Mesendoderm (in vitro differentiated cells): ENCODE measurements around the gene CAPN5.

ENCODE experiments used
- DNase-seq: peaks from one replicate; pipeline ENCODE4 v3.0.0; 2013
- H2AK5ac ChIP-seq: 2 replicates; pipeline ENCODE4 v1.6.1; 2013; ENCODE audit warnings: low read length, inconsistent platforms
- H2BK120ac ChIP-seq: 2 replicates; pipeline ENCODE4 v1.6.1; 2013; ENCODE audit warnings: low read depth, mild to moderate bottlenecking, low read length, moderate library complexity, mixed read lengths
- H2BK15ac ChIP-seq: replicated peaks from 2 replicates; pipeline ENCODE4 v1.6.1; 2013; ENCODE audit warnings: low read depth, mild to moderate bottlenecking, moderate library complexity
- H2BK5ac ChIP-seq: 2 replicates; pipeline ENCODE4 v1.6.1; 2013; ENCODE audit warnings: low read length, inconsistent platforms
- H3K18ac ChIP-seq: 2 replicates; pipeline ENCODE4 v1.6.1; 2013; ENCODE audit warnings: mild to moderate bottlenecking, low read length, mixed read lengths
- H3K23ac ChIP-seq: one replicate; pipeline ENCODE4 v1.6.1; 2013; ENCODE audit warnings: low read length
- H3K27ac ChIP-seq: 2 replicates; pipeline ENCODE4 v1.5.1; 2013; ENCODE audit warnings: low read depth, mild to moderate bottlenecking, inconsistent platforms, low read length, moderate library complexity
- H3K27me3 ChIP-seq: 2 replicates; pipeline ENCODE4 v1.6.1; 2013; ENCODE audit warnings: low read length, control low read depth, mild to moderate bottlenecking, inconsistent platforms; ENCODE audit not compliant: insufficient read depth, poor library complexity
- H3K36me3 ChIP-seq: 2 replicates; pipeline ENCODE4 v1.6.1; 2013; ENCODE audit warnings: low read length, inconsistent platforms; ENCODE audit not compliant: control insufficient read depth, insufficient read depth
- H3K4ac ChIP-seq: one replicate; pipeline ENCODE4 v1.6.1; 2013; ENCODE audit warnings: low read depth, mild to moderate bottlenecking, low read length, moderate library complexity
- H3K4me1 ChIP-seq: 2 replicates; pipeline ENCODE4 v1.6.1; 2013; ENCODE audit warnings: low read depth, low read length, inconsistent platforms; ENCODE audit not compliant: control insufficient read depth
- H3K4me2 ChIP-seq: 2 replicates; pipeline ENCODE4 v1.6.1; 2013; ENCODE audit warnings: low read length
- H3K4me3 ChIP-seq: 2 replicates; pipeline ENCODE4 v1.5.1; 2013; ENCODE audit warnings: mild to moderate bottlenecking, low read length
- H3K56ac ChIP-seq: one replicate; pipeline ENCODE4 v1.6.1; 2013; ENCODE audit warnings: low read length
- H3K79me1 ChIP-seq: 2 replicates; pipeline ENCODE4 v1.6.1; 2013; ENCODE audit warnings: low read length, inconsistent platforms
- H3K79me2 ChIP-seq: 2 replicates; pipeline ENCODE4 v1.6.1; 2013; ENCODE audit warnings: mild to moderate bottlenecking, low read length; ENCODE audit not compliant: control insufficient read depth, insufficient read depth
- H3K9ac ChIP-seq: 2 replicates; pipeline ENCODE4 v1.6.1; 2013; ENCODE audit warnings: low read length, inconsistent platforms
- H4K5ac ChIP-seq: one replicate; pipeline ENCODE4 v1.6.1; 2013; ENCODE audit warnings: low read length
- H4K8ac ChIP-seq: one replicate; pipeline ENCODE4 v1.6.1; 2013; ENCODE audit warnings: low read depth, mild to moderate bottlenecking, control low read depth, low read length, moderate library complexity
- WGBS: extraction: QIAGEN DNeasy Blood & Tissue Kit; methylation state at CpG from one replicate; pipeline ENCODE4 v1.1.7; 2013; ENCODE audit warnings: low lambda C conversion rate, missing lambda C conversion rate; ENCODE audit not compliant: insufficient coverage; ENCODE audit errors: extremely low coverage; 5-methylcytosine and 5-hydroxymethylcytosine counted together

The CAPN5 gene

DNA sequence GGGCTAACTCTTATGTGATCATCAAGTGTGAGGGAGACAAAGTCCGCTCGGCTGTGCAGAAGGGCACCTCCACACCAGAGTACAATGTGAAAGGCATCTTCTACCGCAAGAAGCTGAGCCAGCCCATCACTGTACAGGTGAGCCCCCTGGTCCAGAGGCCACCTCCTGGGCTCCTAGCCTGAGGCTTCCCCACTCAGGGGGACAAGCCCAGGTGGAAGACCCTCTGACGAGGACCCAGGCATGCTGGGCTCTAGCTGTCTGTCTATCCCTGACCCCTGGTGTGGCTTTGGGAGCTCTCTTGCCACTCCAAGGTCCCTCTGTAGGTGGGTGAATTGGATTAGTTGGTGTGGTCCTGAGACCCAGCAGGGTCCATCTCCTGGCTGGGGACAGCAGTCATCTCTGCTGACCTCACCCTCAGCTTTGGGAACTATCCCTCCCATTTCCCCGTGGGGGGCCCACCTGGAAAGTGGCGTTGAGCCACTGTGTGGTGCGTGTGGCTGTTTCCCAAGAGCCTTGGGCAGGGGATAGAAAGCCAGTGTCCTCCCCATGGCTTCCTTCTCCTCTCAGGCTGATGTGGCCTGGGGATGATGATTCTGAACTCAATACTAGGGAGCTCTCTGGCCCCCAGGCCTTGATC is 55.9 kb downstream of the CAPN5 start:
- H2BK120ac ChIP-seq = no peak overlapping the region
- no peaks in the 10 kb centered on the region for H3K79me2 ChIP-seq
- H3K4me2 ChIP-seq = no peak overlapping the region
- no peak overlapping the region for H4K8ac ChIP-seq
- H3K79me1 ChIP-seq = no peaks in the 10 kb centered on the region
- no peak overlapping the region for H3K4me3 ChIP-seq
- no CpG with 5 or more reads among the region's 7 CpGs for WGBS
- H4K5ac ChIP-seq = no peak overlapping the region
- no peak for DNase-seq
- no peak overlapping the region for H3K4ac ChIP-seq
- no peaks in the 10 kb centered on the region for H3K36me3 ChIP-seq
- H3K27me3 ChIP-seq = no peaks in the 10 kb centered on the region
- H2AK5ac ChIP-seq = no peak overlapping the region
- H3K18ac ChIP-seq = no peak overlapping the region
- H2BK5ac ChIP-seq = no peak overlapping the region
- H3K27ac ChIP-seq = no peak overlapping the region
- no peak overlapping the region for H3K56ac ChIP-seq
- no peak overlapping the region for H3K9ac ChIP-seq
- H3K23ac ChIP-seq = no peak overlapping the region
- no peak overlapping the region for H2BK15ac ChIP-seq
- peaks cover 3% of the 10 kb centered on the region for H3K4me1 ChIP-seq

DNA sequence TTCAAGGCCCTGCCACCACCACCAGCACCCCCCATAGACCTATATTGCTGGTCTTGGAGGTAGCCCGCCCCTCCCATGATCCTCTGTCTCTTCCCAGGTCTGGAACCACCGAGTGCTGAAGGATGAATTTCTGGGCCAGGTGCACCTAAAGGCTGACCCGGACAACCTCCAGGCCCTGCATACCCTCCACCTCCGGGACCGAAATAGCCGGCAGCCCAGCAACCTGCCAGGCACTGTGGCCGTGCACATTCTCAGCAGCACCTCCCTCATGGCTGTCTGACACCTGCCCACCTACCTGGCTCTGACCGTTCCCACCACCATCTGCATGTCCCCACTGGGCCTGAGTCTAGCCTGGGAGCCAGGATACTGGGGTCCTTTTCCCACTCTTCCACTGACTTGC is 56.8 kb downstream of the CAPN5 start:
- H3K27ac ChIP-seq = no peak overlapping the region
- H3K36me3 ChIP-seq = no peaks in the 10 kb centered on the region
- H2BK120ac ChIP-seq = no peak overlapping the region
- H4K8ac ChIP-seq = no peak overlapping the region
- H3K4me3 ChIP-seq = no peak overlapping the region
- H3K4me1 ChIP-seq = peaks cover 3% of the 10 kb centered on the region
- DNase-seq = no peak
- no peak overlapping the region for H3K56ac ChIP-seq
- no peak overlapping the region for H2BK5ac ChIP-seq
- no peak overlapping the region for H3K18ac ChIP-seq
- H4K5ac ChIP-seq = no peak overlapping the region
- H2BK15ac ChIP-seq = no peak overlapping the region
- H3K4me2 ChIP-seq = no peak overlapping the region
- H2AK5ac ChIP-seq = no peak overlapping the region
- no peak overlapping the region for H3K23ac ChIP-seq
- H3K4ac ChIP-seq = no peak overlapping the region
- no peak overlapping the region for H3K9ac ChIP-seq
- no CpG with 5 or more reads among the region's 8 CpGs for WGBS
- no peaks in the 10 kb centered on the region for H3K27me3 ChIP-seq
- H3K79me1 ChIP-seq = no peaks in the 10 kb centered on the region
- H3K79me2 ChIP-seq = no peaks in the 10 kb centered on the region

DNA sequence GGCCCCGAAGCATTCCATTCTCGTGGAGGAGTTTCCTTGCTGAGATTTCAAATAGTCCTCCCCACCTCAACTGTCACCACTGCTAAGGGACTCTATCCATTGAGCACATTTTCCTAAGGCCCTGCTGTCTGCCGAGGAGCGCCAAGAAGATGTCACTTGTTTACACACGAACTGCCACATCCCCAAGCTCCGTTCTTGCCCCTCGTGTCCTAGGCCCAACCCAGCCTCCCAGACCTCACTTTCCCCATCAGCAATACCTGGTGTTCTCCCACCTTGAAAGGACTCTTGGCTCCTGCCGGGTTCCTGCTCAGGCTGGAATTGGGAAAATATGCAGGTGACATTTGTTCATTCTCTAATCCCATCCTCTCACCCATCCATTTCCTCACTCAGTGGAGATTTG is 57.3 kb downstream of the CAPN5 start:
- Histone ChIP-seq H3K4ac (no peak overlapping the region), H2AK5ac (no peak overlapping the region), H4K5ac (no peak overlapping the region), H3K9ac (no peak overlapping the region), H2BK15ac (no peak overlapping the region), H3K36me3 (no peaks in the 10 kb centered on the region), H3K4me3 (no peak overlapping the region), H3K27me3 (no peaks in the 10 kb centered on the region), H3K27ac (no peak overlapping the region), H3K23ac (no peak overlapping the region), H3K56ac (no peak overlapping the region), H3K79me1 (no peaks in the 10 kb centered on the region), H3K79me2 (no peaks in the 10 kb centered on the region), H2BK120ac (no peak overlapping the region), H3K4me1 (peaks cover 3% of the 10 kb centered on the region), H3K4me2 (no peak overlapping the region), H2BK5ac (no peak overlapping the region), H3K18ac (no peak overlapping the region), H4K8ac (no peak overlapping the region)
- WGBS = no CpG with 5 or more reads among the region's 8 CpGs
- DNase-seq = no peak

DNA sequence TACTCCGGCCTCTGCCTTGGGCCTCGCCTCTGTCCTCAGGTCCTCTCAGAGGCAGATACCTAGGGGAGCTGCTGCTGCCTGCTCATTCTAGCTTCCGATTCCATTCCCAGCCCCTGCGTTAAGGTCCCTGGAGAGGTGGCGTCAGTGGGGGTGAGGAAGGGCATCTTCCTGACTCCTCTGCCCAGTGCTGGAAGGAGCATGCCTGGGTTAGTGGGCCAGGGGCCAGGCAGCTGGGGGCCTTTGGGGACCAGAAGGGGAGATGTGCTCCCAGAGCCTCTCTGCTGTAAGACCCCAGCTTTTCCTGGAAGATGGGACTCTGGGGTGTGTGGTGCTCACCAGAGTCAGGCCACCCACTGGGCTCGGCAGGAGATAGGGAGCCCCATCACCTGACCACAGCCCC is 57.7 kb downstream of the CAPN5 start:
- Histone ChIP-seq H3K27ac (no peak overlapping the region), H3K36me3 (no peaks in the 10 kb centered on the region), H3K56ac (no peak overlapping the region), H3K79me1 (no peaks in the 10 kb centered on the region), H3K23ac (no peak overlapping the region), H3K4me1 (peaks cover 3% of the 10 kb centered on the region), H3K4me3 (no peak overlapping the region), H3K4me2 (no peak overlapping the region), H4K5ac (no peak overlapping the region), H3K9ac (no peak overlapping the region), H2BK15ac (no peak overlapping the region), H3K4ac (no peak overlapping the region), H2BK5ac (no peak overlapping the region), H2BK120ac (no peak overlapping the region), H2AK5ac (no peak overlapping the region), H3K27me3 (no peaks in the 10 kb centered on the region), H3K79me2 (no peaks in the 10 kb centered on the region), H4K8ac (no peak overlapping the region), H3K18ac (no peak overlapping the region)
- DNase-seq = no peak
- WGBS = no CpG with 5 or more reads among the region's 6 CpGs

DNA sequence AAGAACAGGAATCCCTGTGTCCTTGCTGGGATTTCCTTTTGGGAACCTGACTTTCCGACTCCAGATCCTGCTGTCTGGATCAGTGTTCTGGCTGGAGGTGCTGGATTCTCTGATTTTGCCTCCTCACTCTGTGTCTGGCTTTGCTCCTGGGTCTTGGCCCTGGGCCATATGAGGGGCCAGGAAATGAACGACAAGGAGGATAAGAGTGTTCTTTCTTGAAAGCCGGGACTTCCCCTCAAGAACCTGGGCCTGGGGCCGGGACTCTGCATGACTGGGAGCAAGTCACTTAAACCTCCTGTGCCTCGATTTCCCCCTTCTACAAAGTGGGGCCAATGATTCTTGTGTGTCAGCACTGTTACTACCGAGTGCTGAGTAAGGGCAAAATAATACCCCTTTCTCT is 58.4 kb downstream of the CAPN5 start:
- Histone ChIP-seq H3K18ac (no peak overlapping the region), H3K4me2 (no peak overlapping the region), H3K4me3 (no peak overlapping the region), H3K23ac (no peak overlapping the region), H4K8ac (no peak overlapping the region), H2AK5ac (no peak overlapping the region), H3K27me3 (no peaks in the 10 kb centered on the region), H3K9ac (no peak overlapping the region), H3K79me2 (no peaks in the 10 kb centered on the region), H3K4ac (no peak overlapping the region), H3K4me1 (peaks cover 3% of the 10 kb centered on the region), H3K56ac (no peak overlapping the region), H2BK15ac (no peak overlapping the region), H3K79me1 (no peaks in the 10 kb centered on the region), H4K5ac (no peak overlapping the region), H3K27ac (no peak overlapping the region), H2BK5ac (no peak overlapping the region), H2BK120ac (no peak overlapping the region), H3K36me3 (no peaks in the 10 kb centered on the region)
- WGBS = no CpG with 5 or more reads among the region's 6 CpGs
- no peak for DNase-seq

DNA sequence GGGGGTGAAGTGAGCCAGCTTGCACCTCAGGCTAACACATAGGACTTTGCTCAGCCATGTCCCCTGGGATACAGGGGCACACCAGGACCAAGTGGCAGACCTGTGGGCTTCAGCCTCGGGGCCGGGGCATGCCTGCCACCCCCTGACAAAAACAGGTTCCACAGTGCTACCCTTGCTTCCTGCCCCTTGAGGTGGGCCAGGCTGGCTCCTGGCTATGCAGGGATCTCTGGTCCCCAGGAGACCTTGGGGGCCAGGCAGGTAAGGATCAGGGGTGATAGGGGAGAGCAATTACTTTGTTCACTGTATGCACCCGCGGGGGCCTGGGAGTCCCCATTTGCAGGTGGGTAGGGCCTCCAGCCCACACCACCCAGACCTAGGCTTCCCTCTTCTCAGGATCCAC is 58.9 kb downstream of the CAPN5 start:
- H3K9ac ChIP-seq = no peak overlapping the region
- H4K8ac ChIP-seq = no peak overlapping the region
- H3K27me3 ChIP-seq = no peaks in the 10 kb centered on the region
- no peak overlapping the region for H3K27ac ChIP-seq
- no peaks in the 10 kb centered on the region for H3K79me1 ChIP-seq
- H2BK120ac ChIP-seq = no peak overlapping the region
- H3K4me1 ChIP-seq = peaks cover 3% of the 10 kb centered on the region
- H2AK5ac ChIP-seq = no peak overlapping the region
- no peaks in the 10 kb centered on the region for H3K36me3 ChIP-seq
- H3K79me2 ChIP-seq = no peaks in the 10 kb centered on the region
- no peak overlapping the region for H2BK5ac ChIP-seq
- no peak overlapping the region for H3K18ac ChIP-seq
- no peak overlapping the region for H3K23ac ChIP-seq
- no peak overlapping the region for H3K4ac ChIP-seq
- H4K5ac ChIP-seq = no peak overlapping the region
- DNase-seq = no peak
- no CpG with 5 or more reads among the region's 4 CpGs for WGBS
- H3K4me2 ChIP-seq = no peak overlapping the region
- no peak overlapping the region for H2BK15ac ChIP-seq
- H3K4me3 ChIP-seq = no peak overlapping the region
- no peak overlapping the region for H3K56ac ChIP-seq
